GM18867 (cell line): ENCODE measurements around the gene RBM27.
A peak's percentile ranks its signal among the peaks of the same experiment; 100 is the strongest.
"Not testable (repeated sequence)": the region's sequence is repeated elsewhere in the genome, so short reads cannot be mapped to it uniquely, and the experiment has no call there.

ENCODE experiments used
- ATAC-seq: cut with Tn5 transposase; IDR thresholded peaks from one replicate; pipeline ENCODE4 v1.9.1; 2021; ENCODE audit warnings: mild to moderate bottlenecking, moderate library complexity; ENCODE audit not compliant: unreplicated experiment

RBM27 gene

DNA sequence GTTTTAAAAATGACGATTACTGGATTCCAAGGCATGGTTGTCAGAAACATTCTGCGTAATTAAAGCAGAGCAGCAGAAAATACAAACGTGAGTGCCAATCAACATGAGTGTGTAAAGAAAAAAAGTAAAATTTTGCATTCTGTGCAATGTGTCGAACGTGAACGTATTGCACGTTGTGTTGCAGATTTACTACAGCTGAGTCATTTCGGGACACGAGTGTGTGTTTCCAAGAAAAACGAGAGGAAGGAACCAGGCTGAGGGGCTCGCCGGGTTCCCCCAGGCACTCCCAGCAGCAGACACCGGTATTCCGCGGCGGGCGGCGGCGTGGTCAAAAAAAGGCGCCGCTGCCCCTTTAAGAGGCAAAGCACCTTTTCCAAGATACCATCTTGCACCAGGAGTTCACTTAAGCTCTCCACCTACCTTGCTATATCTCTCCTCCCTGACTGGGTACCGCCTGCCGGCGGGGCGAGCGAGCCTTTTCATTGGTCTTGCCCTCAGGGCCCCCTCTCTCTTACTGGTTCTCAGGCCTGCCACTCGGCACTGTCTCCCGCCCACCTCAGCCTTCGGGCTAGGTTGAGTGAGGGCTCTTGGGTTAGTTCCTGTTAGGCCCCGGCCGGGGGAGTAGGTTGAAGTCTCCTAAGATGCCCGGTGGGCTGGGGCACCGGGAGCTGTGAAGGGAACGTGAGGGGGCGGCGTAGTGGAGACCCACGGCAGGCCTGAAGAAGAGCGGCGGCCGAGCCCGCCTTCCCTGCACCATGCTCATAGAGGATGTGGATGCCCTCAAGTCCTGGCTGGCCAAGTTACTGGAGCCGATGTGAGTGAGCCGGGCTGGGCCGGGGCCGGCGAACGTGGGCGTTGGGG, at the start of gene RBM27:
RBM27 (plus strand) TSS at position 595 of the 861 bp plus-strand sequence; CDS start at position 756, 161 bp downstream.
- peak; percentile 100 for ATAC-seq

DNA sequence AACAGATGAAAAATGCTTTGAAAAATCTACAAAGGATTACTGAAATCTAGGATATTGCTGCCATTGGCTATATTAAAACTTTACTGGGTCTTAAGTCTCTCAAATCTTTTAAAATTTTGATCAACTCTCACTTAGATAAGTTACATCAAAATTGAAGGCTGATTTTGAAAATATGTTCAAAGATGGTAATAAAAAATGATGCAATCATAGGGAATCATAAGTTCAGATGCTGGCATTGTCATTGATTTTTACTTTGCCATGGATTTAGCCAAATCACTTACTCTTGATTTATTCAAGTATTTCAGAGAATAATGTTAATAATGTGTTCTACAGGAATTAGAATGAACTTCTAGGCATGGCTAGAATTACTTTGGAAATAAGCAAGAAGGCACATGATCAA, 45.1 kb upstream of the RBM27 start:
- ATAC-seq, result no peak

DNA sequence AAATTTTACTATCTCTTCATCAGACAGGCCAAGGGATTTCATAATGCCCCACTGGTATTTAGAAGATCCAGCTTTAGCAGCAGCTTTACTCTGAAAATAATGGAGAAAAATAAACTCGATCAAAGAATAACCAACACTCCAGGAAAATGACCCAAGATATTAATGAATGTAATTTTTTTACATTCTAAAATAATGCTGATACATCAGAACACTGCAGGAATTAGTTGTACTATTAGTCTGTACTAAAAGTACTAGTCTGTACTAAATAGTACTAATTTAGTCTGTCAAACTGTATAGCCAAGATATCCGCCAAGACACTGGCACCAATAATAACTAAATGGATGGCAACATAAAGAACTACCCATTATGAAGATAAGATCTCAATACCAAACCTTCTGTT, 39.0 kb upstream of the RBM27 start:
- no peak for ATAC-seq

DNA sequence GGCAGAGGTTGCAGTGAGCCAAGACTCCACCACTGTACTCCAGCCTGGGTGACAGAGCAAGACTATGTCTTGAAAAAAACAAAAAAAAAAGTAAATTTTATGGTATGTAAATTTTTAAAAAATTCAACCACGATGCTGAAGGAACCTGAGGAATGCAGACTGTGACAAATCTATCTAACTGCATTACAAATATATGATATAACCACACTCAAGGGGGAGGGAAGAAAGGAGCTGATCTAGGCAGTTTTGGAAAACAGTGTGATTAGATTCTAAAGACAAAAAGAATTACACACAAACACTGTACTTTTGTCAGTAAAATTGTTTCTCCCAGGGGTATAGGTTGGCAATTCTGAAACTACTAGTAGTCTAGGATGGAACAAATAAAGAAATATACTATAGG, 37.9 kb upstream of the RBM27 start:
- ATAC-seq, result no peak

DNA sequence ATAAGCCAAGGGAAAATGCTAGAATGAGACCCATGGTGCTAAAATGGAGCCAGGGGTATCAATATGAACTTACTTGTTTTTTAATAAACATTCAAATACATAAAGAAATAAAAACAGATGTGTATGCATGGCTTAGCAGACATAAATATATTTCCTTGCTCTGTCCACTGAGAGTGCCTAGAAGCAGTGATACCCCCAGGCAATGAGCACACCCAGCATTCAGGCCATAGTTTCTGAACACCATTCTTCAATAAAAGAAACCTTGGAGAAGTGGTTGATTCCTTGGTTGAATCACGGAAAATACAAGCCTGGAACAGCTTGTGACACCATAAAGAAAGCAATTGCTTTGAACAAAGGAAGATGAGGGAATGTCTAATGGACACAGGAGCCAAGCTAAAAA, 37.5 kb upstream of the RBM27 start:
- ATAC-seq, result no peak

- ATAC-seq, result no peak
Measured at GRCh38 chr5:146169076-146169475, 34.3 kb upstream of the RBM27 start.

DNA sequence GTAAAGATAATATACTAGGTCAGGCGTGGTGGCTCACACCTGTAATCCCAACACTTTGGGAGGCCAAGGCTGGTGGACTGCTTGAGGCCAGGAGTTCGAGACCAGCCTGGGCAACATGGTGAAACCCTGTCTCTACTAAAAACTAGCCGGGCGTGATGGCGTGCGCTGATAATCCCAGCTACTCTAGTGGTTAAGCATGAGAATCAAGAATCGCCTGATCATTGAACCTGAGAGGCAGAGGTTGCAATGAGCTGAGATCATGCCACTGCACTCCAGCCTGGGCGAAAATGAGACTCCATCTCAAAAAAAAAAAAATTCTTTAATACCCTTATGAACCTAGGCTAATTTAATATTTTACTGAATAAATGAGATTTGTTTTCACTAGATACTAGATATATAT, 30.4 kb upstream of the RBM27 start:
- peak; percentile 27 for ATAC-seq

DNA sequence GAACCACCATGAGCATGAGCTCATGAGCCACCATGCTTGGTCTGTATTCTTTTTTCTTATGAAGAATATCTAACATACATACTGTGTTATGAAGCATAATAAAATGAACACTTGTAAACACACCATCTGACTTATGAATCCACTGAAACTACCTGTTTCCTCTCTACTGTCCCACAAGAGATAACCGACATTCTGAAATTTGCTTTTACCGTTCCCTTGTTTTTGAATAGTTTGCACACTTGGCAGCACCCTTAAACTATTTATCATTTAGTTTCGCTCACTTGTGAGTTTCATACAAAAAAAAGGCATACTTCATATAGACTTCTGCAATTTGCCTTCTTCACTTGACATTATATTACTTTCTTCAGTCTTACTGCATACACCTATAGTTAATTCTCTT, 29.8 kb upstream of the RBM27 start:
- peak; percentile 98 for ATAC-seq

DNA sequence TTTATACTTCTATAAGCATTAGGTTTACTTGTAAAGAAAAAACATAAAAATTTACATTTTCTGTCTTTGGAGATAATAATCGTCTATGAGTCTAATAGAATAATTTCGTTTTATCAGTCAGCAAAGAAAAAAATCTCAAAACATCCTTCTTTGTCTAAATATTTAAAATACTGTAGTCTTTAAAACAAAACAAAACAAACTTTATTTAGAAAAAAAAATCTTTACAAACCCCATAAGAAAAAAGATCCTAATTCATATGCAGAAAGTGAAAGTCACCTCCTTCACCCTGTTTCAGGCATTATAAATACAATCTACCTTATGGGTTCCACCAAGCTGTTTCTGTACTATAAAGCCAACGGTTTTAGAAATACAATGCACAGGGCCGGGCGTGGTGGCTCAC, 26.6 kb upstream of the RBM27 start:
- no peak for ATAC-seq

DNA sequence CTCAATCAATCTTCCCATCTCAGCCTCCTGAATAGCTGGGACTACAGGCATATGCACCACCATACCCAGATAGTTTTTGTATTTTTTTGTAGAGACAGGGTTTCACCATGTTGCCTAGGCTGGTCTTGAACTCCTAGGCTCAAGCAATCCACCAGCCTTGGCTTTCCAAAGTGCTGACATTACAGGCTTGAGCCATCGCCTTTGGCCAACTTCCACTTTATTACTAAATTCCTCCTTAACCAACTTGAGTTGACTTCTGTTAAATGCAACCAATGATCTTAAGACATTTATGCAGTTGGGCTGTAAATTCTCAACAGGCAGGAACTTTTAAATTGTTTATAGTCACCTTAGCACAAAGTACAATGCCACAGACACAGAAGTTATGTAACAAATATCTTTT, 23.7 kb upstream of the RBM27 start:
- ATAC-seq, result no peak

GRCh38 chr5:146183403-146183802, 20.0 kb upstream of the RBM27 start:
- not testable (repeated sequence) for ATAC-seq

GRCh38 chr5:146185161-146185560, 18.2 kb upstream of the RBM27 start:
- ATAC-seq, result no peak

GRCh38 chr5:146188358-146188757, 15.0 kb upstream of the RBM27 start:
- no peak for ATAC-seq

DNA sequence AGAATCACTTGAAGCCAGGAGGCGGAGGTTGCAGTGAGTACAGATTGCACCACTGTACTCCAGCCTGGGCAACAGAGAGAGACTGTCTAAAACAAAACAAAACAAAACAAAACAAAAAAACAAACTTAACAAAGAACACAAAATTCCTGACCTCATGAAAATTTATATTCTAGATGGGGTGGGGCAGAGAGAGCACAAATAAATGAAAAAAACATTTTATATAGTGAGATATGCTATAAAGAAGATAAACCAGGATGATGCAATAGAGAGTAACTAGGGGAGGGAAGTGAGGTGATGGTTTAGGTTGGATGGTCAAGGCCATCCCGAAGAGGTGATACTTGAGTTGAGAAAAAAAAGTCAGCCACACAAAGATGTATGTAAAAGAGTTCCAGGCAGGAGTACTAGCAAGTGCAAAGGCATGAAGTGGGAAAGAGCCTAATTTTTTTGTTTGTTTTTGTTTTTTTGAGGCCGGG, 10.8 kb upstream of the RBM27 start:
- ATAC-seq, result no peak

- ATAC-seq, result no peak
Measured at GRCh38 chr5:146193285-146193684, 10.1 kb upstream of the RBM27 start.

DNA sequence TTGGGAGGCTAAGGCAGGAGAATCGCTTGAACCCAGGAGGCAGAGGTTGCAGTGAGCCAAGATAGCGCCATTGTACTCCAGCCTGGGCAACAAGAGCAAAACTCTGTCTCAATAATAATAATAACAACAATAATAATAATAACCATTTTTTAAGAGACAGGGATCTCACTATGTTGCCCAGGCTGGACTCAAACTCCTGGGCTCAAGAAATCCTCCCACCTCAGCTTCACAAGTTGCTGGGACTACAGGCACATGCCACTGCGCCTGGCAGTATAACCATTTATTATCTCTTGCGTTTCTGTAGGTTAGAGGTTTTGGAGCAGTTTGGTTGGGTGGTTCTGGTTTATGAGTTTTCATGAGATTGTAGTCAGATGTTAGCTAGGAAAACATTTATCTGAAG, 8.4 kb upstream of the RBM27 start:
- ATAC-seq, result not testable (repeated sequence)

- no peak for ATAC-seq
Measured at GRCh38 chr5:146196459-146197048, 6.9 kb upstream of the RBM27 start.

- no peak for ATAC-seq
Measured at GRCh38 chr5:146199176-146199815, 4.1 kb upstream of the RBM27 start.

DNA sequence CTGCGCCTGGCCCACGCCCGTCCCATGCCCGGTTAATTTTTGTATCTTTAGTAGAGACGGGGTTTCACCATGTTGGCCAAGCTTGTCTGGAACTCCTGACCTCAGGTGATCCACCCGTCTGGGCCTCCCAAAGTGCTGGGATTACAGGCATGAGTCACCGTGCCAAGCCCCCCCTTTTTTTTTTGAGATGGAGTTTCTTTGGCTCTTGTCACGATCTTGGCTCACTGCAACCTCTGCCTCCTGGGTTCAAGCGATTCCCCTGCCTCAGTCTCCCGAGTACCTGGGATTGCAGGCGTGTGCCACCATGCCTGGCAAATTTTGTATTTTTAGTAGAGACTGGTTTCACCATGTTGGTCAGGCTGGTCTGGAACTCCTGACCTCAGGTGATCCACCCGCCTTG, 1.6 kb upstream of the RBM27 start:
- ATAC-seq, result not testable (repeated sequence)

- peak; percentile 8 for ATAC-seq
Measured at GRCh38 chr5:146203872-146204192, 427 bp downstream of the RBM27 start.

DNA sequence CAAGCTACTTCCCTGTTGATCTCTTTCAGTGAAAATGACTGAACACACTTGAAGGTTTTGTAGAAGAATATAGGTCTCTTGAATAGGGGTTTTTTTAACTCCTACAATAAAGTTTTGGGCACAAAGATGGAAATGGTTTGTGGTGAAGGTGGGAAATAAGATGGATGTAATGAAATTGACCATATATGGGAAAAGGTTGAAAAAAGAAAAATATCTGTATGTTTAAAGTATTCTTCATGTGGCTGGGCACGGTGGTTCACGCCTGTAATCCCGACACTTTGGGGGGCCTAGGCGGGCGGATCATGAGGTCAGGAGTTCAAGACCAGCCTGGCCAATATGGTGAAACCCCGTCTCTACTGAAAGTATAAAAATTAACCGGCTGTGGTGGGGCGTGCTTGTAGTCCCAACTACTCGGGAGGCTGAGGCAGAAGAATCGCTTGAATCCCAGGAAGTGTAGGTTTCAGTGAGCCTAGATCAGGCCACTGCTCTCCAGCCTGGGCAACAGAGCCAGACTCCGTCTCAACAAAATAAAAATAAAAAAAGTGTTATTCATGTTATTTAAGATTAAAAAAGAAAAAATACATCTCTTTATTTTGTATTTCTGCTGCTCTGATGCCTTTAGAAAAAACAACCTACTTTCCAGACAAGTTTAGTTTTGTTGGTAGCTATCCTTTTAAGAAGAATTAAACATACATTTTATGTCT, 2.2 kb downstream of the RBM27 start:
- ATAC-seq, result no peak
